ENCODE results near the gene PLET1.

GRCh38 chr11:112231952-112232351 is 28.7 kb downstream of the PLET1 start:
- TF ChIP-seq CTCF (IDR thresholded peaks at IDR 0.05; ENCODE audit: borderline replicate concordance, extremely low read depth, low read length, poor library complexity, severe bottlenecking) (no peak), EZH2 (IDR thresholded peaks at IDR 0.05; ENCODE audit: borderline replicate concordance, low read depth, low read length, severe bottlenecking) (no peak)

Measured in DND-41 (cell line).